ENCODE results near the gene NCKAP5.

NCKAP5 gene

DNA sequence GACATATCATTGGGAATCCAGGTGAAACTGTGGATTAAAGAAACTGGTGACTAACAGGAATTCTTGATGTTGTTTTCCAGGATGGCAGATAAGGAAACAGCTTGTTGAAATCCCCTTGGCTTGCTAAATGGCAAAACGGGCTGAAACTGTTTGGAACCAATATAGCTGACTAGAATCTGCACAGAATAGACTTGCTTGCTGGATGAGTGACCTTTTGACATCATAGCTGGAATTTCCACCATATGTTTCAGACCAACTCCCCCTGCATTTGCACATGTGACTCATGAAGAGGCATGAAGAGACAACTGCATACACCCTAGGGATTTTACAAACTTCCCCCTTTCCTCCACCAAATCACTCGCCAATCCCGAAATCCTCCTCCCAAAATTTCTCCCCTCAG lies 810.6 kb downstream of the NCKAP5 start:
- Histone ChIP-seq H3K27me3 (ENCODE audit: control insufficient read depth in 1 of 2, insufficient read depth in 1 of 2, low read length in 2 of 2) (no peaks in the 10 kb centered on the region), H3K4ac (ENCODE audit: low read depth in 1 of 2, low read length in 2 of 2) (no peak overlapping the region), H3K4me3 (ENCODE audit: insufficient read depth in 1 of 2, low read depth in 1 of 2, low read length in 2 of 2) (no peak overlapping the region), H3K23ac (ENCODE audit: low read length in 2 of 2) (no peak overlapping the region), H3K4me1 (ENCODE audit: control insufficient read depth, insufficient read depth, low read depth, low read length) (peaks cover 5% of the 10 kb centered on the region), H2AFZ (ENCODE audit: low read depth, low read length) (no peak overlapping the region), H3K36me3 (ENCODE audit: control insufficient read depth in 1 of 2, insufficient read depth in 2 of 2, low read depth in 1 of 2, low read length in 2 of 2) (no peaks in the 10 kb centered on the region), H2BK12ac (ENCODE audit: low read length in 2 of 2) (no peak overlapping the region), H3K9ac (ENCODE audit: low read length) (no peak overlapping the region), H4K91ac (ENCODE audit: low read length) (no peak overlapping the region), H3K9me3 (ENCODE audit: control insufficient read depth, low read length) (peaks cover 5% of the 10 kb centered on the region), H2BK5ac (ENCODE audit: low read depth, low read length, poor library complexity, severe bottlenecking) (peak overlapping the region; percentile 40), H2AK5ac (ENCODE audit: low read length, severe bottlenecking) (peak overlapping the region; percentile 29), H2BK120ac (ENCODE audit: low read depth, low read length) (no peak overlapping the region), H3K79me1 (replicated peaks; ENCODE audit: low read length, poor library complexity, severe bottlenecking) (no peaks in the 10 kb centered on the region), H3K14ac (ENCODE audit: low read length in 2 of 2) (no peak overlapping the region), H2BK15ac (ENCODE audit: low read depth, poor library complexity, severe bottlenecking) (no peak overlapping the region), H3K4me2 (ENCODE audit: low read length, poor library complexity, severe bottlenecking) (peak overlapping the region; percentile 19), H3K18ac (ENCODE audit: low read depth in 1 of 2, low read length in 2 of 2) (no peak overlapping the region), H4K8ac (ENCODE audit: low read length) (no peak overlapping the region), H3K27ac (ENCODE audit: low read length, poor library complexity, severe bottlenecking) (peak overlapping the region; percentile 79)
- DNase-seq: peak; percentile 9
- WGBS: 6% methylated on average over 1 of the region's 3 CpGs

DNA sequence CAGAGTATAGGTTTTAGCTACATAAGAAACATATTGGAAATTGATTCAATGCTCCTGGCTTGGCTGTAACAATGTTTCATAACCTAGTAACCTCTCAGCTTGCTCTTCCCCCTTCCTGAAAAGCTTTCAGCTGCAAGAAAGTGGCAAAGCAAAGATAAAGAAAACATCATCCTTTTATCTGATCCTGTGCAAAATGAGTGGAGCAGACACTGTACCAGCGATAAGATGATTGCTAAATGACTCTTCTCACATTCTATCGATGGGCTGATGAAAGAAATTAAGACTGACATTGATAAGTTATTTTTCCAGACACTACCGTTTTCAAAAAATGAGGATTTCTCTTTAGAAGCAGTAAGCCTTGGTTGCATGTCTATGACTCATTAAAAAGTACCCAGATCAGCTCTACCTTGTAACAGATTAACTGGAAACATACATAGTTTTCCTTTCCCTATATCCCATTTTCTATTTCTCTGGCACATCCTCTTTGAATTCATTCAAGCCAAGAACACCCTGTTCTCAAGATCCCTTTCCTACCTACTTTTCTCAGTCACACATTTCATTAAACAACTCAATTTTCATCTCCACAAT lies 811.2 kb downstream of the NCKAP5 start:
- Histone ChIP-seq H3K4me3 (ENCODE audit: insufficient read depth in 1 of 2, low read depth in 1 of 2, low read length in 2 of 2) (no peak overlapping the region), H2AFZ (ENCODE audit: low read depth, low read length) (no peak overlapping the region), H3K4me1 (ENCODE audit: control insufficient read depth, insufficient read depth, low read depth, low read length) (peaks cover 5% of the 10 kb centered on the region), H3K27me3 (ENCODE audit: control insufficient read depth in 1 of 2, insufficient read depth in 1 of 2, low read length in 2 of 2) (no peaks in the 10 kb centered on the region), H3K14ac (ENCODE audit: low read length in 2 of 2) (no peak overlapping the region), H3K4ac (ENCODE audit: low read depth in 1 of 2, low read length in 2 of 2) (no peak overlapping the region), H3K79me1 (replicated peaks; ENCODE audit: low read length, poor library complexity, severe bottlenecking) (no peaks in the 10 kb centered on the region), H4K8ac (ENCODE audit: low read length) (no peak overlapping the region), H3K23ac (ENCODE audit: low read length in 2 of 2) (no peak overlapping the region), H4K91ac (ENCODE audit: low read length) (no peak overlapping the region), H2BK120ac (ENCODE audit: low read depth, low read length) (no peak overlapping the region), H3K18ac (ENCODE audit: low read depth in 1 of 2, low read length in 2 of 2) (no peak overlapping the region), H2BK15ac (ENCODE audit: low read depth, poor library complexity, severe bottlenecking) (no peak overlapping the region), H2BK5ac (ENCODE audit: low read depth, low read length, poor library complexity, severe bottlenecking) (peak overlapping the region; percentile 21), H3K9me3 (ENCODE audit: control insufficient read depth, low read length) (peaks cover 5% of the 10 kb centered on the region), H2AK5ac (ENCODE audit: low read length, severe bottlenecking) (no peak overlapping the region), H3K4me2 (ENCODE audit: low read length, poor library complexity, severe bottlenecking) (no peak overlapping the region), H3K9ac (ENCODE audit: low read length) (no peak overlapping the region), H2BK12ac (ENCODE audit: low read length in 2 of 2) (no peak overlapping the region), H3K27ac (ENCODE audit: low read length, poor library complexity, severe bottlenecking) (peak overlapping the region; percentile 79), H3K36me3 (ENCODE audit: control insufficient read depth in 1 of 2, insufficient read depth in 2 of 2, low read depth in 1 of 2, low read length in 2 of 2) (no peaks in the 10 kb centered on the region)
- WGBS: 69% methylated on average over 3 of the region's 3 CpGs
- no peak for DNase-seq

DNA sequence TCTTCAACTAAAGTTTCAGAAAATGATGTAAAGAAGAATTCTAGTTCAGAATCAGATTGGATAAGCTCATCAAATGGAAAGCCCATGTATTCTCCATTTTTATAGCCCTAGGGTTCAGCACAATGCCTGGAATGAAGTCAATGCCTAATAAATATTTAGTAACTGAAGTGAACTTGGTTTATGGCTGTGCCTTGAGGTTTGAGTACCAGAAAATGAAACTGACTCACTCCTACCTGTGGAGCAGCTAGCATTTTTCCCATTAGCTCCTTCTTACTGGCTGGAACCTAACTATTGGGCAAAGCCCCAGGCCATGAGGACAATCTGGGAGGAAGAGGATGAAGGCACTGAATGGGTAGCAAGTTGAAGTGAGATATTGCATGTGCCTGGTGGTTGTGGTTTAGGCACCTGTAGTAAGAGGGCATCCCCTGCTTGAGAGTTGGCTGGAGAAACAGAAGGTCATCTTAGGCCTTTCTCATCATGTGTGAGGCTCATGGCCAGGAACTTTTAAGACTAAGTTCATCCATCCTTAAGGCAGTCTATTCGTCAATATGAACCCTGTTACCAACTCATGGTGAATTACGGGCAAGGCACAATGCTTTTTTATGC lies 813.3 kb downstream of the NCKAP5 start:
- Histone ChIP-seq H2BK120ac (ENCODE audit: low read depth, low read length) (no peak overlapping the region), H3K4me2 (ENCODE audit: low read length, poor library complexity, severe bottlenecking) (no peak overlapping the region)

DNA sequence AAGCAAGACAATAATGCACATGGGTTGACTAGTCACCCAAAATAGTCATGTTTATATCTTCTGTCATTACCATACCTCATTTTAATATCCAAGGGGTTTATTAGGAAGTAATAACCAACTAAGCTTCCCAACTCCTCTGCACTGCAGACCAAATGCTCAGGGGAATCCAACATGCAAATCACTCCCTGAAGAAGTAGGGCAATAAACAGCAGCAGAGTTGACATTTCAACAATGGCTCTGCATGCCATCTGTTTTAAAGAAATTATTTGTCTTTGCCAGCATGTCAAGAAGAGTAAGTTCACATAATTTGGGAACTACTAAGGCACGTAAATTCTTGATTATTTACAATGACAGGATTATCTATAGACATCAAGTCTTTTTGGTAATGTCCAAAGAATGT lies 813.9 kb downstream of the NCKAP5 start:
- H3K23ac ChIP-seq (ENCODE audit: low read length in 2 of 2): no peak overlapping the region
- no peak overlapping the region for H3K18ac ChIP-seq (ENCODE audit: low read depth in 1 of 2, low read length in 2 of 2)
- H3K4me3 ChIP-seq (ENCODE audit: insufficient read depth in 1 of 2, low read depth in 1 of 2, low read length in 2 of 2): no peak overlapping the region
- H3K4me1 ChIP-seq (ENCODE audit: control insufficient read depth, insufficient read depth, low read depth, low read length): peaks cover 5% of the 10 kb centered on the region
- H3K9me3 ChIP-seq (ENCODE audit: control insufficient read depth, low read length): peaks cover 5% of the 10 kb centered on the region
- H3K14ac ChIP-seq (ENCODE audit: low read length in 2 of 2): no peak overlapping the region
- H2BK5ac ChIP-seq (ENCODE audit: low read depth, low read length, poor library complexity, severe bottlenecking): no peak overlapping the region
- H2BK12ac ChIP-seq (ENCODE audit: low read length in 2 of 2): no peak overlapping the region
- no peaks in the 10 kb centered on the region for H3K27me3 ChIP-seq (ENCODE audit: control insufficient read depth in 1 of 2, insufficient read depth in 1 of 2, low read length in 2 of 2)
- H3K27ac ChIP-seq (ENCODE audit: low read length, poor library complexity, severe bottlenecking): no peak overlapping the region
- DNase-seq: no peak
- no peak overlapping the region for H2AK5ac ChIP-seq (ENCODE audit: low read length, severe bottlenecking)
- H4K8ac ChIP-seq (ENCODE audit: low read length): no peak overlapping the region
- no CpG with 5 or more reads among the region's 1 CpG for WGBS
- no peak overlapping the region for H4K91ac ChIP-seq (ENCODE audit: low read length)
- no peak overlapping the region for H2BK15ac ChIP-seq (ENCODE audit: low read depth, poor library complexity, severe bottlenecking)
- H3K9ac ChIP-seq (ENCODE audit: low read length): no peak overlapping the region
- H3K79me1 ChIP-seq (replicated peaks; ENCODE audit: low read length, poor library complexity, severe bottlenecking): no peaks in the 10 kb centered on the region
- H3K4ac ChIP-seq (ENCODE audit: low read depth in 1 of 2, low read length in 2 of 2): no peak overlapping the region
- H2AFZ ChIP-seq (ENCODE audit: low read depth, low read length): no peak overlapping the region
- no peak overlapping the region for H3K4me2 ChIP-seq (ENCODE audit: low read length, poor library complexity, severe bottlenecking)
- H2BK120ac ChIP-seq (ENCODE audit: low read depth, low read length): no peak overlapping the region
- H3K36me3 ChIP-seq (ENCODE audit: control insufficient read depth in 1 of 2, insufficient read depth in 2 of 2, low read depth in 1 of 2, low read length in 2 of 2): no peaks in the 10 kb centered on the region

More for the DNA sequence above, 813.3 kb downstream of the NCKAP5 start:
- Histone ChIP-seq H3K4me3 (ENCODE audit: insufficient read depth in 1 of 2, low read depth in 1 of 2, low read length in 2 of 2) (no peak overlapping the region), H2BK12ac (ENCODE audit: low read length in 2 of 2) (no peak overlapping the region), H3K79me1 (replicated peaks; ENCODE audit: low read length, poor library complexity, severe bottlenecking) (no peaks in the 10 kb centered on the region), H4K91ac (ENCODE audit: low read length) (no peak overlapping the region), H2AFZ (ENCODE audit: low read depth, low read length) (no peak overlapping the region), H2BK5ac (ENCODE audit: low read depth, low read length, poor library complexity, severe bottlenecking) (no peak overlapping the region), H2AK5ac (ENCODE audit: low read length, severe bottlenecking) (peak overlapping the region; percentile 22), H3K36me3 (ENCODE audit: control insufficient read depth in 1 of 2, insufficient read depth in 2 of 2, low read depth in 1 of 2, low read length in 2 of 2) (no peaks in the 10 kb centered on the region), H4K8ac (ENCODE audit: low read length) (no peak overlapping the region), H3K4me1 (ENCODE audit: control insufficient read depth, insufficient read depth, low read depth, low read length) (peaks cover 5% of the 10 kb centered on the region), H3K14ac (ENCODE audit: low read length in 2 of 2) (no peak overlapping the region), H3K27me3 (ENCODE audit: control insufficient read depth in 1 of 2, insufficient read depth in 1 of 2, low read length in 2 of 2) (no peaks in the 10 kb centered on the region), H3K23ac (ENCODE audit: low read length in 2 of 2) (no peak overlapping the region), H3K9me3 (ENCODE audit: control insufficient read depth, low read length) (peaks cover 5% of the 10 kb centered on the region), H3K4ac (ENCODE audit: low read depth in 1 of 2, low read length in 2 of 2) (no peak overlapping the region), H3K9ac (ENCODE audit: low read length) (no peak overlapping the region), H2BK15ac (ENCODE audit: low read depth, poor library complexity, severe bottlenecking) (no peak overlapping the region), H3K18ac (ENCODE audit: low read depth in 1 of 2, low read length in 2 of 2) (no peak overlapping the region), H3K27ac (ENCODE audit: low read length, poor library complexity, severe bottlenecking) (no peak overlapping the region)
- DNase-seq: no peak
- WGBS: 75% methylated on average over 2 of the region's 2 CpGs
